NCI-H1417 treated with DMSO at 0.1 percent for 48 hours (cell line): ENCODE results near the gene GRIPAP1.
A peak's percentile ranks its signal among the peaks of the same experiment; 100 is the strongest.

Experiments
- DNase-seq: peaks from one replicate; lab custom pipeline; 2025; lab: John Stamatoyannopoulos, UW

Gene GRIPAP1

DNA sequence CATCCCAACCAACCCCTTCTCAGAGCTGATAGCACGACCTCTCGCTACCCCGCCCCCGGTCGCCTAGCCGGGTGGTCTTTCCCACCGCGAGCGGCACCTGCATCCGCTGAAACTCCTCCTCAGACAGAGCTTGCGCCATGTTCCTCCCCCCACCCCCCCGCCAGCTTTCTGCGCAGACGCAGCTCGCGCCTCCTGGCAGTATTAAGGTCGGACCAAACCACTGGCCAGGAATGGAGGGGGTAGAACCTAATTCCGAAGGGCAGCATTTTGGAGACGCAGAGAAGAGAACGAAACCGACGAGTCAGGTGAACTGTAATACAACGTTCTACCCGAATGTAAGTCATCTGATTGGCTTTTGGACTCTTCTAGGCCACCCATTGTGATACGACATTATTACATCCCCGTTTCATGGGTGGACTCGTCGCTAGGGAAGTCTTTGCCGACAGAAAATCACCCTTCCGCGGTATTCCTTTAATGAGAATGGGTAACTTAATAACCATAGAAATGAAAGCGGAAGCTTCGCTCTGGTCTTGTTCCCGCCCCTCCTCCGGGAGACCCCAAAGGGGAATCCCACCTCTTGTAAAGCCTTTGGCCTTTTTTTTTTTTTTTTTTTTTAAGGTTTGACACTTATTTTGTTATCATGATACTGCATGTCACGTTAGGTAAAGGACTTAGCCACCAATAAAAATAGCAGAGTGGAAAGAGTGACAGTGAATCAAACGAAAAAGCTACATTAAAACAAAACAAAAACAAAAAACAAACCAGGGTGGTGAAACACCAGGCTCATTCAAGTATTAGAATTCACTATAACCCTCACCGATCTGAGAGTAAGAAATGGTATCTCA, at the start of gene GRIPAP1:
Gene GRIPAP1 (minus strand): TSS at position 174 of the 845 bp plus-strand sequence. CDS start 35 bp downstream, at position 139.
- peak; percentile 23 for DNase-seq

- no peak for DNase-seq
Measured at GRCh38 chrX:49043987-49044281, 41.9 kb upstream of the GRIPAP1 start.

DNA sequence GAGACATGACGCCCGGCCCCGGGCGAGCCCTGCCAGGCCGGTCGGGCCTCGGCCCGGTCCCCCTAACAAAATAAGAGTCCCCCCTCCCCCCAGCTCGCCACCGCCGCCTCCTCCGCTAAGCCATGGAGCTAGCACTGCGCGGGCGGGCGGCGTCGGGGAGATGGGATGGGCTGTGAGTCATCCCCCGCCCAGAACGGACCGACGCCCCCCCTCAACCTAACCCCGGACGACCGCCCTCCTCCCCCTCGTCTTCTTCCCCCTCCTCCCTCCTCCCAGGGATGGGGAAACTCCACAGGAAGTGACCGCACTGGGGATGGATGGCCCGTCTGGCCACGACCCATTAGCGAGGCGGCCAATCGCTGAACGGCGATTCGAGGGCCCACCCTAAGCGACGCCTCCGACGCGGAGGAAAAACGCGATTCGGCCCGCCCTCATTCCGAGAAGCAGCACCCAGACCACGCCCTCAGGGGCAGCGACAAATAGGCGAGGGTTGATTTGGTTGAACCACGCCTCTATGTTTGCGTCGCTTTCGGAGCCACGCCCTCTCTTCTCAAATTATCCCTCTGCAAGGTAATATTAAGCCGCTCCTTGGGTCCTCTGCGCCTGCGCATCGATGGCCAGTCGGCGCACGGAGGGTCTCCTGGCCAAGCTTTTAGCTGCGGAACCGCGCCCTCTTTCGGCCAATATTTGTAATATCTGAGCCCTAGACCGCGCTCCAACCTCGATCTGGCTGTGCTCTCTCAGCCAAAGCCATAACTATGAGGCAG, 41.3 kb upstream of the GRIPAP1 start, which contains the start of gene TFE3:
Gene TFE3 (minus strand): TSS at position 138 of the 767 bp plus-strand sequence. CDS start 131 bp downstream, at position 7.
- DNase-seq = peak; percentile 90

- no peak for DNase-seq
Measured at GRCh38 chrX:49042581-49043219, 40.6 kb upstream of the GRIPAP1 start.

GRCh38 chrX:49041744-49042580, 39.9 kb upstream of the GRIPAP1 start:
- no peak for DNase-seq

DNA sequence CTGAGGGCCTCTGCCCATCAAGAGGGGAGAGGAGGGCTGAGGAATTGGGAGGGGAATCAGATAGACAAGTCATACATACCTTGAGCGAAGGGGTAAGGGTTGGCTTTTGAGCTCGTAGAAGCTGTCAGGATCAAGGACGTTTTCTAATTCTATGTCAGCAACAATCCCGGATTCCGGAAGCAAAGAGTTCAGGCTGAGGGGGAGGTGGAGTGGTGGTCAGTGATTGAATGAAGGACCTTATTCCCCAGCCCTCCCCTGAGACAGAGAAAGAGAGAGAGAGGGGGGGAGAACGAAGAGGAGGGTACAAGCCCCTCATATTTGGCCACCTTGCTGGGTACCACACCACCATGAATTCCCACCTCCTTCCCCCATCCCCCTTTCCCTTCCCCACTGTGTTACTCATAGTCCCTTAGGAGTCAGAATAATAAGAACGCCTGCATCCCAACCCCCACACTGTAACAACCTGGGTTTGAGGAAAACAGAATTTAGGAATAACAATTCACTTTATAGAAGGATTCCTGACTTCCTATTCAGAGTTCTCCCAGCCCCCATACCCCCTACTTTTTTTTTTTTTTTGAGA, 38.4 kb upstream of the GRIPAP1 start:
- DNase-seq = no peak

- no peak for DNase-seq
Measured at GRCh38 chrX:49039598-49040375, 37.7 kb upstream of the GRIPAP1 start.

- no peak for DNase-seq
Measured at GRCh38 chrX:49037883-49038475, 35.9 kb upstream of the GRIPAP1 start.

DNA sequence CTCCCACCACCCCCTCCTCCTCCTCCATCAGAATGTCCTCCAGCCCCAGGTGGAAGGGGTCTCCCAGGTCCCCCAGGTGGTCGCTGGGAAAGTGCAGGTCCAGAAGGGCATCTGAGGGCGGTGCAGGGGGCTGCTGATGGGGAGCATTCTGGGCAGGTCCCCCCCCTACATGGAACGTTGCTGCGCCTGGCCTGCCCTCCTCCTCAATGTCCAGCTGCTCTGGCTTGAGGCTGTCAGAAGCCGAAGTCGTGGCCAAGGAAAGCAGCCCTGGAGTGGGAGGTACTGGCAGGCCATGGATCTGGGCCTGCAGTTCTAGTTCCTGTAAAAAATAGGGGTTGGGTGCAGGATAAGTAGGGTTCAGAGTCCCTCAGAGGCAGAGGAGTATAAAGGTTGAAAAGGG, 28.2 kb upstream of the GRIPAP1 start:
- no peak for DNase-seq

DNA sequence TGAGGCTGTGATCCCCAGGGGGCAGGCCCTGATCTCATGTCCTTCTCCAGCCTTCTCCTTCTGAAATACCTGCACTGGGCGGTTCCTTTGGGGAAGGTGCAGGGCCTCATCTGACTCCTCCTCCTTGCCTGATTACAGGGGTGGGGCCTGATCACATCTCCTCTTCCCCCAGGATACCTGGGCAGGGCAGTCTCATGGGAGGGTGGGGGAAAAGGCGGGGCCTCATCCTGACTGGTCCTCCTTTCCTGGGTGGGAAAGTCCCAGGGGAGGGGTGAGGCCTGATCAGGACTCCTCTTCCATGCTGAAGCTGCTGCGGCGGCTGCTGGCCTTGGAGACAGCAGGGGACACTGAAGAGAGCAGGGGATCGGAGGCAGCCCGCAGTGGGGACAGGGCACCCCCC, 27.8 kb upstream of the GRIPAP1 start:
- no peak for DNase-seq

DNA sequence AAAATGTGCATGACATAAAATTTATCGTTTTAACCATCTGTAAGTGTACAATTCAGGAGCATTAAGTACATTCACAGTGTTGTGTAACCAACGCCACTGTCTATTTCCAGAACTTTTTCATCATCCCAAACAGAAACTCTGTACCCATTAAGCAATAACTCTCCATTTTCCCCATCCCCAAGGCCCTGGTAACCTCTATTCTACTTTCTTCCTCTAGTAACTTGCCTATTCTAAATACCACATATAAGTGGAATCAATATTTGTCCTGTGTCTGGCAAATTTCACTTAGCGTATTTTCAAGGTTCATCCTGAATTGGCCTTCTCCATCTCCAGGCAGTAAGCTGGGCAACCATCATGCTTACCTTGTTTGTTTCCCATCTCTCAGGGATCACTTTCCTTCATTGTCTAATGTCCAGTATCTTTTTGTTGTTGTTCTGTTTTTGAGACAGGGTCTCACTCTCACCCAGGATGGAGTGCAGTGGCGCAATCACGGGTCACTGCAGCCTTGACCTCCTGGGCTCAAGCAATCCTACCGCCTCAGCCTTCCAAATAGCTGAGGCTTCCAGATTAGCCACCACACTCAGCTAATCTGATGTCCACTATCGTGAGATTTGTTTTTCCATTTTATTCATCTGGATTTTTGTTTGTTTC, 17.7 kb upstream of the GRIPAP1 start:
- no peak for DNase-seq

DNA sequence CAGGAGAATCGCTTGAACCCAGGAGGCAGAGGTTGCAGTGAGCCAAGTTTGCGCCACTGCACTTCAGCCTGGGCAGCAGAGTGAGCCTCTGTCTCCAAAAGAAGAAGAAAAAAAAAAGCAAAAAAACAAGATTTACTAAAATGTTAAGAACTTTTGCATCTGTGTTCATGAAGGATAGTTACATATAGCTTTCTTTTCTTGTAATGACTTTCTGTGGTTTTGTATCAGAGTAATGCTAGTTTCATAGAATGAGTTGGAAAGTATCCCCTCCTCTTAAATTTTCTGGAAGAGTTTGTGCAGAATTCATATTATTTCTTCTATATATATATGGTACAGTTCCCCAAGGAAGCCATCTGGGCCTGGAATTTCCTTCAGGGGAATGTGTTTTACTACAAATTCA, 17.0 kb upstream of the GRIPAP1 start:
- no peak for DNase-seq

GRCh38 chrX:49003696-49004095, 1.6 kb upstream of the GRIPAP1 start:
- DNase-seq = no peak

- DNase-seq = no peak
Measured at GRCh38 chrX:49001521-49002090, 458 bp downstream of the GRIPAP1 start.

DNA sequence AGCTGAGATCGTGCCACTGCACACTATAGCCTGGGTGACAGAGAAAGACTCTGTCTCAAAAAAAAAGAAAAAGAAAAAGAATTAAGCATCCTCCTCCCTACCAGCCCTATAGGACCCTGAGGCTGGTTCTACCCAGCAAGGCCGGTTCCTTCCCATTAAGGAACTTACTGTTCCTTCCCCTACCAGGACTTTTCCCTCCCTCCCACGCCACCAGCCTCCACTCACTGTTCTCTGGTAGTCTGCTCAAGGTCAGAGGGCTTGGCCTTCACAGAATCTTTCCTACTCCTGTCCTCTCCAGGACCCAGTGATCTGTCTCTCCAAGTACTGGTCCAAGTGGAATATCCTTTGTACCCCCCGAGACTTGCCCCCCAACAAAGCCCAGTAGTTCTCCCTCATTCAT, 1.4 kb downstream of the GRIPAP1 start:
- DNase-seq = no peak

- DNase-seq = no peak
Measured at GRCh38 chrX:48999030-48999429, 3.0 kb downstream of the GRIPAP1 start.

DNA sequence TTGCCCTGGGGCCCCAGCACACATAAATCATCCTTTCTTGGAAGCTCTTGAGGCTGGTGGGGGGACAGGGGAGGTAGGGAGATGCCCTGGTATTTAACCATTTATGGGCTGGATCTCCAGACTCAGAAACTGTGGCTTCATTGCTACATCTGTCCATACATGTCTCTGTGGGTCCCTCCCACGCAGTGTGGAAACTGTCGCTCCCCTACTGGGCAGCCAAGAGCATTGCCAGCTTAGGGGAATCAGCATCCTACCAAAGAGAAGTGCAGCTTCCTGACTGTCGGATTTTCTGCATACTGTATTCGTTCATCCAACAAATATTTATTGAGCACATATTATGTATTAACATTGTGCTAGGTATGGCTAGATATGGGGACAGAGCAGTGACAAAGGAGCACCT, 3.7 kb downstream of the GRIPAP1 start:
- DNase-seq = no peak

GRCh38 chrX:48997865-48998264, 4.2 kb downstream of the GRIPAP1 start:
- DNase-seq = no peak

GRCh38 chrX:48997455-48997854, 4.6 kb downstream of the GRIPAP1 start:
- no peak for DNase-seq
